Measurements from ENCODE around the gene PGP. TPM values are rescaled to one million over a fixed set of nuclear protein-coding genes. Genes with fewer than 3 reads are reported as not detected.

Gene PGP
- polyA plus RNA-seq, 2 of the 4 experiments (the other 2 are of a cell fraction) = 13.9 to 33.7 TPM

DNA sequence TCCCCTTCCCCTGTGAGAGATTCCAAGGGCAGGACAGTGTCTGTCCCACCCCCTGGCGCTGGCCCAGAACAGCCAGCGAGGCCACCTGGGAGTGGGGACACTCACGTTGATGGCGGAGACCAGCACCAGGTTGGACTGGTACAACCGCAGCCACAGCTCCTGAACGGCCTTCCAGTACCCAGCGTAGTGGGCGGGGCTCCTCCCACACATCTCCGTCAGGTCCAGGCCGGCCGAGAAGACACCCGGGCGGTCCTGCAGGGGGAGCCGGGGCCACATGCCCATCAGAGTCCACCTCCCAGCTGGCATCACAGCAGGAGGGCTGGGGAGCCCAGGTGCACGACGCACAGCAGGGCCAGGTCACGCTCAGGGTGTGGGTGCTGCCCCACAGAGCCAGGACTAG is 29.7 kb upstream of the PGP start:
- H3K27ac ChIP-seq = no peak overlapping the region
- CTCF ChIA-PET = interaction anchor here (1.0 kb wide), 1 partner anchor 257 kb away, joined by 3 read pairs; no protein-coding TSS in a partner anchor
- H3K9me3 ChIP-seq = no peaks in the 10 kb centered on the region
- ATAC-seq = peak; percentile 36 to 56; a peak in 5 of 6 replicates
- no peaks in the 10 kb centered on the region for H3K4me1 ChIP-seq
- DNase-seq (ENCODE audit: low read depth in 1 of 2, low spot score in 1 of 2) = no peak
- POLR2A ChIA-PET = no interaction called here
- no peak for FAIRE-seq
- no peak overlapping the region for H3K4me3 ChIP-seq
- WGBS (ENCODE audit: missing lambda C conversion rate) = 87% methylated on average over 15 of the region's 17 CpGs
- no peak for TF ChIP-seq NR3C1 (IDR thresholded peaks at IDR 0.05)
- TF ChIP-seq, protein P1, sequence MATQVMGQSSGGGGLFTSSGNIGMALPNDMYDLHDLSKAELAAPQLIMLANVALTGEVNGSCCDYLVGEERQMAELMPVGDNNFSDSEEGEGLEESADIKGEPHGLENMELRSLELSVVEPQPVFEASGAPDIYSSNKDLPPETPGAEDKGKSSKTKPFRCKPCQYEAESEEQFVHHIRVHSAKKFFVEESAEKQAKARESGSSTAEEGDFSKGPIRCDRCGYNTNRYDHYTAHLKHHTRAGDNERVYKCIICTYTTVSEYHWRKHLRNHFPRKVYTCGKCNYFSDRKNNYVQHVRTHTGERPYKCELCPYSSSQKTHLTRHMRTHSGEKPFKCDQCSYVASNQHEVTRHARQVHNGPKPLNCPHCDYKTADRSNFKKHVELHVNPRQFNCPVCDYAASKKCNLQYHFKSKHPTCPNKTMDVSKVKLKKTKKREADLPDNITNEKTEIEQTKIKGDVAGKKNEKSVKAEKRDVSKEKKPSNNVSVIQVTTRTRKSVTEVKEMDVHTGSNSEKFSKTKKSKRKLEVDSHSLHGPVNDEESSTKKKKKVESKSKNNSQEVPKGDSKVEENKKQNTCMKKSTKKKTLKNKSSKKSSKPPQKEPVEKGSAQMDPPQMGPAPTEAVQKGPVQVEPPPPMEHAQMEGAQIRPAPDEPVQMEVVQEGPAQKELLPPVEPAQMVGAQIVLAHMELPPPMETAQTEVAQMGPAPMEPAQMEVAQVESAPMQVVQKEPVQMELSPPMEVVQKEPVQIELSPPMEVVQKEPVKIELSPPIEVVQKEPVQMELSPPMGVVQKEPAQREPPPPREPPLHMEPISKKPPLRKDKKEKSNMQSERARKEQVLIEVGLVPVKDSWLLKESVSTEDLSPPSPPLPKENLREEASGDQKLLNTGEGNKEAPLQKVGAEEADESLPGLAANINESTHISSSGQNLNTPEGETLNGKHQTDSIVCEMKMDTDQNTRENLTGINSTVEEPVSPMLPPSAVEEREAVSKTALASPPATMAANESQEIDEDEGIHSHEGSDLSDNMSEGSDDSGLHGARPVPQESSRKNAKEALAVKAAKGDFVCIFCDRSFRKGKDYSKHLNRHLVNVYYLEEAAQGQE (IDR thresholded peaks at IDR 0.05) = no peak
- TF ChIP-seq, protein P2, sequence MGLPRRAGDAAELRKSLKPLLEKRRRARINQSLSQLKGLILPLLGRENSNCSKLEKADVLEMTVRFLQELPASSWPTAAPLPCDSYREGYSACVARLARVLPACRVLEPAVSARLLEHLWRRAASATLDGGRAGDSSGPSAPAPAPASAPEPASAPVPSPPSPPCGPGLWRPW (IDR thresholded peaks at IDR 0.05) = no peak
- no peak for TF ChIP-seq EHMT2 (IDR thresholded peaks at IDR 0.05; ENCODE audit: low read depth)
- no peak for TF ChIP-seq TP53 (CRISPR knock-in tag; IDR thresholded peaks at IDR 0.05)
- no peak for TF ChIP-seq CHD2 (IDR thresholded peaks at IDR 0.05; ENCODE audit: low read length, partially characterized antibody)
- TF ChIP-seq POLR2A (IDR thresholded peaks at IDR 0.05; ENCODE audit: low read length) = no peak
- TF ChIP-seq PBX3 (IDR thresholded peaks at IDR 0.05) = no peak
- TF ChIP-seq EHF (CRISPR knock-in tag; IDR thresholded peaks at IDR 0.05) = no peak
- TF ChIP-seq CBX2 (IDR thresholded peaks at IDR 0.05; ENCODE audit: borderline replicate concordance, low read depth) = no peak
- TF ChIP-seq HMGXB4 (CRISPR knock-in tag; IDR thresholded peaks at IDR 0.05; ENCODE audit: borderline replicate concordance) = no peak
- no peak overlapping the region for H3K4me2 ChIP-seq

DNA sequence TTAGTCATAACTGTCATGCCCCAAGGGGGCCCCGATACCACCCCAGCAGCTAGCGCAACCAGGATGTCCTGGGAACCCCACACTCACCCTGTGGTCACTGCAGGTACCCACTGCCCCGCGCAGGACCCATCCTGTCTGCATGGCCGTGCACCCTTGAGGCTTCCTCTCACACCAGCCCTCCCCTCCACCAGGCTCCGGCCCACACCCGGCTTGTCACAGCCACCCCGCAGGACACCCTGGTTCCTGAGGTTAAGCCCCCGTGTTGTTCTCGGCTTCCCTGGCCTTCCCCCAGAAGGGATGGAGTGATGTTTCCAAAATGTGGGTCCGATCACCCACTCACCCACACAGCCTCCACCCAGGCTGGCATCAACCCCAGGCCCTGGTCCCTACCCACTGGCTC is 29.1 kb upstream of the PGP start:
- Histone ChIP-seq H3K9me3 (no peaks in the 10 kb centered on the region), H3K4me2 (no peak overlapping the region), H3K4me3 (no peak overlapping the region), H3K4me1 (no peaks in the 10 kb centered on the region), H3K27ac (no peak overlapping the region)
- DNase-seq (ENCODE audit: low read depth in 1 of 2, low spot score in 1 of 2) (no peak), FAIRE-seq (no peak), ATAC-seq (peak in 1 of 2 experiments; percentile 11; a peak in 3 of 6 replicates)
- 94% methylated on average over 11 of the region's 11 CpGs for WGBS (ENCODE audit: missing lambda C conversion rate)
- TF ChIP-seq RARB (CRISPR knock-in tag; IDR thresholded peaks at IDR 0.05) (no peak), ELK1 (IDR thresholded peaks at IDR 0.05; ENCODE audit: low read depth, low read length) (no peak), POLR2AphosphoS2 (conservative IDR thresholded peaks at IDR 0.05; ENCODE audit: low read length) (peak; percentile 18; the same call in 1 of the 2 replicates)
- ChIA-PET CTCF (interaction anchor here (1.0 kb wide), 1 partner anchor 258 kb away, joined by 3 read pairs; no protein-coding TSS in a partner anchor), POLR2A (interaction anchor here (1.3 kb wide), 1 partner anchor 8 kb away, joined by 4 read pairs; the partner anchor contains the start of gene ECI1)
